Sigmoid colon (tissue), 4 donors: ENCODE measurements around the gene NAB2.

ENCODE experiments used
- CTCF ChIP-seq, 4 experiments: fragments of 450-650 bp in 3 of 4; fragments of 200-600 bp in 1 of 4; IDR thresholded peaks; one replicate each; pipeline ENCODE4 v1.5.1; 2016 to 2019; ENCODE audit warnings: antibody characterized with exemption in 4 of 4, mild to moderate bottlenecking in 3 of 4, moderate library complexity in 2 of 4
- POLR2A ChIP-seq, 2 donors: fragments of 450-650 bp; IDR thresholded peaks; one replicate each; pipeline ENCODE4 v1.6.1; 2016; ENCODE audit warnings: antibody characterized with exemption in 2 of 2, mild to moderate bottlenecking in 2 of 2, moderate library complexity in 2 of 2
- POLR2AphosphoS5 ChIP-seq, 4 donors: sonication (generic); formaldehyde crosslinking; IDR thresholded peaks; one replicate each; pipeline ENCODE4 v1.6.1; 2017; ENCODE audit warnings: antibody characterized with exemption in 4 of 4

GRCh38 chr12:57091638-57092528 lies 3.0 kb downstream of the NAB2 start:
- TF ChIP-seq CTCF (IDR thresholded peaks at IDR 0.05) (no peak), POLR2AphosphoS5 (IDR thresholded peaks at IDR 0.05) (no peak), POLR2A (IDR thresholded peaks at IDR 0.05) (no peak)
